ENCODE data around the gene KLHL1.

DNA sequence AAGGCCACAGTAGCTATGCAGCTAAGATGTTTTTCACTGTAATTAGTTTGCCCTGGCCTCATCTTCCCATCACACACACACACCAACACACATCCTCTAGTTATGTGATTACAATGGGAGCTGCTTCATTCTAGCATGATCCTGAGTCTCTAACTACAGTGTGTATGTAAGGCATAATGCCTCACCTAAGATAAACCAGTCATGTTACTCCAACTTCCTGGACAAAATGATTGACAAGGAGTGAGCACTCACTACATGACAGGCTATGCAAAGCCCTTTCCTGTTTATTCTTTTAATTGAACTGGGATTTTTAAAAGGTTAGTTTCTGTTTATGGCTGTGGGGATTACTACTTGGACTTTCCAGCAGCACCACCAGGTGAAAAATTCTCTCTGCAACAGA is 401.4 kb downstream of the KLHL1 start:
- TF ChIP-seq, protein P1, sequence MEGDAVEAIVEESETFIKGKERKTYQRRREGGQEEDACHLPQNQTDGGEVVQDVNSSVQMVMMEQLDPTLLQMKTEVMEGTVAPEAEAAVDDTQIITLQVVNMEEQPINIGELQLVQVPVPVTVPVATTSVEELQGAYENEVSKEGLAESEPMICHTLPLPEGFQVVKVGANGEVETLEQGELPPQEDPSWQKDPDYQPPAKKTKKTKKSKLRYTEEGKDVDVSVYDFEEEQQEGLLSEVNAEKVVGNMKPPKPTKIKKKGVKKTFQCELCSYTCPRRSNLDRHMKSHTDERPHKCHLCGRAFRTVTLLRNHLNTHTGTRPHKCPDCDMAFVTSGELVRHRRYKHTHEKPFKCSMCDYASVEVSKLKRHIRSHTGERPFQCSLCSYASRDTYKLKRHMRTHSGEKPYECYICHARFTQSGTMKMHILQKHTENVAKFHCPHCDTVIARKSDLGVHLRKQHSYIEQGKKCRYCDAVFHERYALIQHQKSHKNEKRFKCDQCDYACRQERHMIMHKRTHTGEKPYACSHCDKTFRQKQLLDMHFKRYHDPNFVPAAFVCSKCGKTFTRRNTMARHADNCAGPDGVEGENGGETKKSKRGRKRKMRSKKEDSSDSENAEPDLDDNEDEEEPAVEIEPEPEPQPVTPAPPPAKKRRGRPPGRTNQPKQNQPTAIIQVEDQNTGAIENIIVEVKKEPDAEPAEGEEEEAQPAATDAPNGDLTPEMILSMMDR (IDR thresholded peaks at IDR 0.05), result no peak
- TF ChIP-seq YY1 (IDR thresholded peaks at IDR 0.05; ENCODE audit: low read depth) (no peak), FOXM1 (IDR thresholded peaks at IDR 0.05; ENCODE audit: low read depth) (no peak), EZH2phosphoT487 (IDR thresholded peaks at IDR 0.05; ENCODE audit: borderline replicate concordance, low read depth) (no peak), FOXJ3 (CRISPR knock-in tag; IDR thresholded peaks at IDR 0.05) (no peak), RAD21 (IDR thresholded peaks at IDR 0.05; ENCODE audit: low read length) (no peak)
- TF ChIP-seq, protein P2, sequence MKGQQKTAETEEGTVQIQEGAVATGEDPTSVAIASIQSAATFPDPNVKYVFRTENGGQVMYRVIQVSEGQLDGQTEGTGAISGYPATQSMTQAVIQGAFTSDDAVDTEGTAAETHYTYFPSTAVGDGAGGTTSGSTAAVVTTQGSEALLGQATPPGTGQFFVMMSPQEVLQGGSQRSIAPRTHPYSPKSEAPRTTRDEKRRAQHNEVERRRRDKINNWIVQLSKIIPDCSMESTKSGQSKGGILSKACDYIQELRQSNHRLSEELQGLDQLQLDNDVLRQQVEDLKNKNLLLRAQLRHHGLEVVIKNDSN (IDR thresholded peaks at IDR 0.05; ENCODE audit: borderline replicate concordance, low read depth), result no peak
